IPS-NIHi11 (cell line): ENCODE data around the gene MARCHF3.
"Not testable (repeated sequence)": the region's sequence is repeated elsewhere in the genome, so short reads cannot be mapped to it uniquely, and the experiment has no call there.

Experiments
- DNase-seq: peaks from one replicate; pipeline ENCODE4 v3.0.0; 2012; ENCODE audit warnings: mixed read lengths, low spot score

Gene MARCHF3

DNA sequence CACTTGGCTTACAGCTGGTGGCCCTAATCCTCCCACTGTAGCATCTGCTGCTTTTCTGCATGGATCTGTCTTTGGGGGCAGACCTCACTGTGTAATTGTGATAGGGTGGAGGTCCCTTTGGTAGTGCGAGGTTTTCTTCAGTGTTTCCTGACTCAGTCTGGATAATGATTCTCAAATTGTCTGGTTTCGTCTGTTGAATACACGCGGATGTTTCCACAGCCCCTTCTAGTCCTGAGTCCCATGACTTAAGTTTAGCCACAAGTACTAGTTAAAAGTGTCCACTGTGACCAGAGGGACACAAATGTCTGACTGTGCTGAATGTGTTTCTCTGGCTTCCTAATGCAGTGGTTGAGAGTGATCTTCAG is 182.9 kb downstream of the MARCHF3 start:
- no peak for DNase-seq

- no peak for DNase-seq
Measured at GRCh38 chr5:126846744-126847455, 183.5 kb downstream of the MARCHF3 start.

- no peak for DNase-seq
Measured at GRCh38 chr5:126846344-126846743, 184.0 kb downstream of the MARCHF3 start.

GRCh38 chr5:126845470-126846070 is 184.8 kb downstream of the MARCHF3 start:
- DNase-seq: peak; percentile 64

DNA sequence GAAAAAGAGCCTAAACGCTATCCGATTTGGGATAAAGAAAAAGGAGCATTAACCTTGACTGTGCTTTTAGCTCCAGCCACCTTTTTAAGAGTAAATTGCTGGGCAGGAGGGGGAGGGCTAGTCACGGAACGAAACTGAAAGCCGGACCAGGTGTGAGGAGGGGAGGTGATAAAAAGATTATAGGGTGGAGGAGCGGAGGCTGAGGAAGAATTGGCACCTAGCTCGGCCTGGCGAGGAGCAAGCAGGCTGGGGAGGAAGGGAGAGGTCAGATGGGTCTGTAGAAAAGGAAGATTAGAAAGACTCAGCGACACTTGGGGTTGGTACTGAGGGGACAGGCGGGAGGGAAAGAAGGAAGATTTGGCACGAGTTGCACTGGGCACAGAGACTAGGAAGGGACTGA is 187.0 kb downstream of the MARCHF3 start:
- DNase-seq: not testable (repeated sequence)

DNA sequence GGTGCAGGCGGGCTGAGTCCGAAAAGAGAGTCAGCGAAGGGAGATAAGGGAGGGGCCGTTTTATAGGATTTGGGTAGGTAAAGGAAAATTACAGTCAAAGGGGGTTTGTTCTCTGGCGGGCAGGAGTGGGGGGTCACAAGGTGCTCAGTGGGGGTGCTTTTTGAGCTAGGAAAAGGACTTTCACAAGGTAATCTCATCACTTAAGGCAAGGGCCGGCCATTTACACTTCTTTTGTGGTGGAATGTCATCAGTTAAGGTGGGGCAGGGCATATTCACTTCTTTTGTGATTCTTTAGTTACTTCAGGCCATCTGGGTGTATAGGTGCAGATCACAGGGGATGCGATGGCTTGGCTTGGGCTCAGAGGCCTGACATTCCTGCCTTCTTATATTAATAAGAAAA is 191.0 kb downstream of the MARCHF3 start:
- DNase-seq: not testable (repeated sequence)

- DNase-seq: no peak
Measured at GRCh38 chr5:126837906-126838539, 192.3 kb downstream of the MARCHF3 start.

DNA sequence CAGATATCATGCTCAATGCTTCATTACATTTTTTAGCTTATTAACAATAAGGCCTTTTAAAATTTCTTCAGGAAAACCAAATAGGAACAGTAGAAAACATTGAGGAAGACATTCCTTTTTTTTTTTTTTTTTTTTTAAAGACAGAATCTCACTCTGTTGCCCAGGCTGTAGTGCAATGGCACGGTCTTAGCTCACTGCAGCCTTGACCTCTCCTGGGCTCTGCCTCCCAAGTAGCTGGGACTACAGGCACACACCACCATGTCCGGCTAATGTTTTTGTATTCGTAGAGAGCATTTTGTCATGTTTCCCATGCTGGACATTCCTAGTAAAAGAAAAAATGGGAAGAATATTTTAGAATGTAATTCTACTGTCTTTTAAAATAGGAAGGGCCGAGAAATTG is 193.1 kb downstream of the MARCHF3 start:
- no peak for DNase-seq

GRCh38 chr5:126836778-126837177 is 193.6 kb downstream of the MARCHF3 start:
- no peak for DNase-seq

GRCh38 chr5:126831156-126831555 is 199.2 kb downstream of the MARCHF3 start:
- no peak for DNase-seq

DNA sequence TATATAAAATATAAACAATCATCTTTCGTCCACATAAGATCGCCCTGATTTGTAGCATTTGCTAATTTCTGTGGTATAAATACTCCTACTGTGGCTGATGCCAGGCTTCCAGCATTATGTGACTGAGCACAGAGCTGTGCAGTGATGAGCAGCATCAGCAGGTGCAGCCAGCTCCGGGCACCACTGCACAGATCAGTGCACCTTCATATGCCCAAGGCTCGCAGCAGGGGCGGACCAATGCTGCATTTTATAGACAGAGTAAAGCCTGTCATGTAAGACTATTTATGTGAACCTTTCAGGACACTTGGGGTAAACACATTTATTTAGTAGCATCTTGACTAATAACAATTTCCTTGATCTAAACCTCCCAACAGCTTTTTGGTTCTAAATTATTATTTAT is 200.3 kb downstream of the MARCHF3 start:
- no peak for DNase-seq

DNA sequence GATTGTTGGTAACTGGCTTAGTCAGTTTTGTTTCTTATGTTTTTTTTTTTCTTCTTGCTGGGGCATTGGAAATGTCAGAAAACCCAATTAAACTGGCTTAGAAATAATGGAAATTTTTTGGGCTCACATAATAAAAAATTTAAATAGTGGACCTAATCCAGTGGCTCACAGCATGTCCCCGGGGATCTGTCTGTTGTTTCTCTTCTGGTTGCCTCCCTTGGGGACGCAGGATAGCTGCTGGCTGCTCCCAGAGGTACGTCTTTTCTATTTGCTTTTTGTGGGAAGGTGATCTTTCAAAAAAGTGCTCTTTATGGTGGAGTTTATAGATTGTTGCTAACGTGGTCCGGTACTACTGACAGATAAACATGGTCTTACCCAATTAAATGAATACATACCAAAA is 201.3 kb downstream of the MARCHF3 start:
- DNase-seq: no peak

DNA sequence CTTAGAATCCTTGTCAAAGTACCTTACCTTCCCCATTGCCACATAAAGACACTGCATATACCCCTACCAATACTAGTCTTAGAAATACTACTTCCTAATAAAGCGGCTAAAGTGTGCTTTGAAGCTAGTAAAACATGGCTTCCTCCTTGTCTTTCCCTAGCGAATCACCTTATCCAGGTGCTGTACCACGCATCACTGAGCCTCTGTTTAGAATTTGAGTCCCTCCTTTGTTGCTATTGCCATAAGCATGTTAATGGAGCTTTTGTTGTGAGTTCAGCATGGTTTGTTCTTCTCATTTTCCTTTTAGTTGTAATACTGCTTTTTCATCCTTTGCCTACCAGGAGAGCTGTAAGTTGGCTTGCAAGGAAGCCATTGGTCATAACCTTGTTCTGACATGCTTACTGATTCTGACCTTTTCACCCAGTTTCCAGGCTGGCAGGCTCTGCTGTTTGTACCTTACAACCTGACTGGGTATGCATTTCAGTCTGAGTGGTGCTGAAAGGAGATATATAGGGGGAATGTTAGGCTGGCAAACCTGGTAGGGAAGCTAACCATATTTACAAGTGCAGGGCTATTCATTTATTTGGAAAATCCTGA is 203.6 kb downstream of the MARCHF3 start:
- no peak for DNase-seq

DNA sequence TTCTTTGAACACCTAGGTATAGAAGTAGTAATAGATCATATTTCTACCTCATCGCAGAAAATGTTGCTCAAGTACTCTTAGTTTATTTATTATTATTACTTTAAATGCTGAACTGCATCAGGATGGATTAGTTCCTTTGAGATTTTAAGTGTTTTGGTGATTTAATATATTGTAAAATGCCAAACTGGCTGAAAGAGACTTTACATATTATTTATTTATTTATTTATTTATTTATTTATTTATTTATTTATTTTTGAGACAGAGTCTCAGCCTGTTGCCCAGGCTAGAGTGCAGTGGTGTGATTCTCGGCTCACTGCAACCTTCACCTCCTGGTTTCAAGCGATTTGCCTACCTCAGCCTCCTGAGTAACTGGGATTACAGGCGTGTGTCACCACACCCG is 211.1 kb downstream of the MARCHF3 start:
- no peak for DNase-seq

DNA sequence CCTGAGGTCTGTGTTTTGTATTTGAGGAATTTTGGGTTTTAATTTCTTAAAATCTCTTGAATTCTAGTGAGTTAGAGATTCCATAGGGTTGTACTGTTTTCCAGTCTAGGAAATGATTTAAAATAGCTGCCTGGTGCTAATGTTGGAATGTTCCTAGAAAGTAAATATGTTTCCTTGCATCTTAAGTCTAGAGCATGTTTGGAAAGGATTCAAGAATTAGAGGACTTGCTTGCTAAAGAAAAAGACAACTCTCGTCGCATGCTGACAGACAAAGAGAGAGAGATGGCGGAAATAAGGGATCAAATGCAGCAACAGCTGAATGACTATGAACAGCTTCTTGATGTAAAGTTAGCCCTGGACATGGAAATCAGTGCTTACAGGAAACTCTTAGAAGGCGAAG is 211.6 kb downstream of the MARCHF3 start:
- DNase-seq: no peak
